Hepatocyte (in vitro differentiated cells): Measurements from ENCODE around the gene PCBD2.

Experiments
- EZH2 ChIP-seq: fragments of 200-600 bp; sonication (generic); IDR thresholded peaks from 2 replicates; pipeline ENCODE4 v1.6.1; 2016; ENCODE audit warnings: antibody characterized with exemption, mild to moderate bottlenecking, borderline replicate concordance
- EZH2phosphoT487 ChIP-seq: fragments of 200-600 bp; sonication (generic); IDR thresholded peaks from one replicate; pipeline ENCODE4 v1.6.1; 2018; ENCODE audit warnings: antibody characterized with exemption, mild to moderate bottlenecking, low read depth, moderate library complexity; ENCODE audit not compliant: unreplicated experiment, severe bottlenecking
- TF ChIP-seq, protein P1 (sequence below): fragments of 200-600 bp; sonication (generic); IDR thresholded peaks from 2 replicates; pipeline ENCODE4 v1.5.1; 2016; ENCODE audit warnings: antibody characterized with exemption, mild to moderate bottlenecking; ENCODE audit not compliant: poor library complexity

DNA sequence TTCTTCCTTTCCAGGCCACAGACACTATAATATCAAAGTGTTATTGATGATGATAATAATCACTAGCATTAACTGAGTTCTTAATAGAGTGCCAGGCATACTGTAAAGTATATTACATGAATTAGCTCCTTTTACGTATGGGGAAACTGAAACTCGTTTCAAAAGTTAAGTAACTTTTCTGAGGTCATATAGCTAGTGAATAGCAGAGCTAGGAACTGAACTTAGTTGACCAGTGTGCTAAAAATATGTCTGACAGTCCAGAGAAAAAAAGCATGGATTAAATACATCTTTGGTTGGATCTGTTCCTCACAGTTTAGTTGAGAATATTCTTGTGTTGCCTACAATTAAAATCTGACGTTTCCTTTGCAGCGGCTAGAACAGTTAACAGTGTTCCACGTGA, 44.4 kb downstream of the PCBD2 start:
- TF ChIP-seq, protein P1, sequence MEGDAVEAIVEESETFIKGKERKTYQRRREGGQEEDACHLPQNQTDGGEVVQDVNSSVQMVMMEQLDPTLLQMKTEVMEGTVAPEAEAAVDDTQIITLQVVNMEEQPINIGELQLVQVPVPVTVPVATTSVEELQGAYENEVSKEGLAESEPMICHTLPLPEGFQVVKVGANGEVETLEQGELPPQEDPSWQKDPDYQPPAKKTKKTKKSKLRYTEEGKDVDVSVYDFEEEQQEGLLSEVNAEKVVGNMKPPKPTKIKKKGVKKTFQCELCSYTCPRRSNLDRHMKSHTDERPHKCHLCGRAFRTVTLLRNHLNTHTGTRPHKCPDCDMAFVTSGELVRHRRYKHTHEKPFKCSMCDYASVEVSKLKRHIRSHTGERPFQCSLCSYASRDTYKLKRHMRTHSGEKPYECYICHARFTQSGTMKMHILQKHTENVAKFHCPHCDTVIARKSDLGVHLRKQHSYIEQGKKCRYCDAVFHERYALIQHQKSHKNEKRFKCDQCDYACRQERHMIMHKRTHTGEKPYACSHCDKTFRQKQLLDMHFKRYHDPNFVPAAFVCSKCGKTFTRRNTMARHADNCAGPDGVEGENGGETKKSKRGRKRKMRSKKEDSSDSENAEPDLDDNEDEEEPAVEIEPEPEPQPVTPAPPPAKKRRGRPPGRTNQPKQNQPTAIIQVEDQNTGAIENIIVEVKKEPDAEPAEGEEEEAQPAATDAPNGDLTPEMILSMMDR = no peak
- TF ChIP-seq EZH2 (no peak), EZH2phosphoT487 (no peak)
